LoVo (cell line): ENCODE data around the gene PEA15.

ENCODE experiments used
- DNase-seq: peaks from one replicate; pipeline ENCODE4 v3.0.0-alpha.2; 2016; ENCODE audit warnings: low spot score

The PEA15 gene

DNA sequence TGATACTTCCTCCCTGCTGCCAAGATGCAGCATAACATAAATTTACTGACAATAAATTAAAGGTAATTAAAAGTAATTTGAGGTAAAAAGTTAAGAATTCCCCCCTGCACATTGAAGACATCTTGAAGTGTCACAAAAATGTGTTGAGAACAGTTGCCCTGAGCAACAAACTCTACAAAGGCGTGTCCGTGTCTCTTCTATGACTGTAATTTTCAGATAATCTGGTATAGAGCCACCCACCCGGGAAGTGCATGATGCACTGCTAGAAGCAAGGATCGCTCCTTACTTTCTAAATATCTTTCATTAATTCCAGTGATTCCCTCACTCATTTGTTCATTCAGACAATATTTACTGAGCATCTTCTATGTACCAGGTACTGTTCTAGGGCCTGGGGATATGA, 25.8 kb upstream of the PEA15 start:
- DNase-seq, result no peak

DNA sequence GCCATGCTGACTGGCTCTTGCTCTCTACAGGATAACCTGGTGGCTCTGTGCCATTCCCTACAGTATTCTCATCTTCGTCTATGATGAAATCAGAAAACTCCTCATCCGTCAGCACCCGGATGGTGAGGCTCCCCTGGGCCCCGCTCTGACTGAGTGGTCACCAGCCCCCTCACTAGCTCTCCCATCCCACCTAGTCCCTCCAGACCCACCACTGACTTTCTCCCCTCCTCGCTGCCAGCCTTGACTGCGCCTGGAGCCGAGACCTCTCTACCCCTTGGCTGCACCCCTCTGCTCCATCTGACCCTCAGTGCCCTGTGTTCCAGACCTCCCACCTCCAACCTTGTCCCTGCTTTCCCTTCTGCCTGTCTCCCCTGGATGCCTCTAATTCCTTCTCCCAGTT, 18.9 kb upstream of the PEA15 start:
- no peak for DNase-seq

DNA sequence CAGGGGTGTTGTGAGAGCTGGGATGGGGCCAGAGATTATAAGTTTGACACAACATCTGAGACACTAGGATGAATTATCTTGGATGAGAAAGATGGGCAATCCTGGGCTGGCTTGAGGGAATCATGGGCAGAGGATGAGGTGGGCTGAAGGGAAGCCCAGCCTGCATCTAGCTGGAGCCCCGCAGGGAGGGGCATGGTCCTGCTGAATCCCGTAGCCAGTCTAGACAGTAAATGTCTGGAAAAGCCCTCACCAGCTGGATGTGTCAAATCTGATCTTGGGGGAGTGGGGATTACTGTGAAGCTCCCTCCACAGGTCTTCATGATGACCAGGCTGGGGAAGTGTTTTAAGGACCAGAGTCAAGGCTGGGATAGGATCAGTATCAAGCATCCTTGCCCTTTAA, 18.5 kb upstream of the PEA15 start:
- DNase-seq, result no peak

DNA sequence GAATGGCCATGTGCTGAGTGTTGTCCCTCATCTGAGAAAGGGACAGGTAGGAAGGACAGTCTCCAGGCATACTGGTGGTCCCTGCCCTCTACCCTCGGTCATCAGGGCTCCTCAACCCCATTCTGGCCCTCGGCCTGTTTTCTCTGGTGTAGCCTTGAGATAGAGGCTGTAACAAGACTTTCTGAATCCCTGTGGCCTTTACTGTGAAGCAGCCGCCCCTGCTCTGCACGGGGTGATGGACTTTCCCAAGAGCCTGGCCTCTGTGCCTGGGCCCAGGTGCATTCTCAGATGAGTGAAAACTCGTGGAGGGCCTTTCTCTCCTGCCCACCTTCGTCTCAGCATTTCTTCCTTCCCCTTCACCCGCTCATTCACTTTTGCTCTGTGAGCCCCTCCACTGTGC, 17.8 kb upstream of the PEA15 start:
- DNase-seq, result no peak

DNA sequence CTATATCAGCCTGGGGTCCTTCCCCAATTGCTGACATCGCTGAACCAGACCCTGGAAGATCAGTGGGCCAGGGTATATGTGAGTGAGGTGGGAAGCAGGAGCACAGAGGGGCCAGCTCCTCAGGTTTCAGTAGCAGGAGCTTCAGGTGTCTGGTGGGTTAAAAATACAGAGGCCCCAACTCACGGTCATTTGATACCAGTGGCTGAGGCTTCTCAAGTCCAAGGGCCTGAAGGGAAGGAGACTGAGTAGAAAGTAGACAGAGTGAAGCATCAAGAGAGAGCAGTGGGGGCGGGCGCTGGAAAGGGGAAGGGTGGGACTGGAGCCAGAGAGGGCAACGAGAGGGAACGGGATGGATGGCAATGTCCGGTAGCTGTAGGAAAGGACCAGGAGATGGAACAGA, 16.8 kb upstream of the PEA15 start:
- no peak for DNase-seq

GRCh38 chr1:160189649-160190625, 15.2 kb upstream of the PEA15 start, which contains the start of gene CASQ1:
CASQ1 (plus strand) TSS chr1:160190575; CDS start chr1:160190752, 177 bp downstream.
- no peak for DNase-seq

DNA sequence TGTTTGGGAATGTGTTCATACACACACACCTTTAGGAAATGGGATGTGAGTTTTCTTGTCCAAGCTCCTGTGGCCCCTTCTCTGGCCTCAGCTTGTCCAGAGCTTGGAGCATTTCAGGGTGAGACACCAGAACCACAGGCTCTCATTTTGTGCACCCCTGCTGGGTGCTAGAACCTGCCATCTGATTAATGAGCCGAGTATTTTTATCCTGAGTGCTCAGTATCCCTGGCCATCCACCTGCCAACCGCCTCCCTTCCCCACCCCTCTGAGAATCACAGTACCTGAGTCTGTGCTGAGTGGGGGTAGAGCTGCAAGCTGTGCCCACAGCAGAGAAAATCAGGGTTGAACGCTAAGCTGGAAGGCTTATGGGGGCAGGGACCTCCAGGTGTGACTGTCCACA, 13.4 kb upstream of the PEA15 start:
- no peak for DNase-seq

GRCh38 chr1:160192234-160192633, 12.9 kb upstream of the PEA15 start:
- peak; percentile 5 for DNase-seq

DNA sequence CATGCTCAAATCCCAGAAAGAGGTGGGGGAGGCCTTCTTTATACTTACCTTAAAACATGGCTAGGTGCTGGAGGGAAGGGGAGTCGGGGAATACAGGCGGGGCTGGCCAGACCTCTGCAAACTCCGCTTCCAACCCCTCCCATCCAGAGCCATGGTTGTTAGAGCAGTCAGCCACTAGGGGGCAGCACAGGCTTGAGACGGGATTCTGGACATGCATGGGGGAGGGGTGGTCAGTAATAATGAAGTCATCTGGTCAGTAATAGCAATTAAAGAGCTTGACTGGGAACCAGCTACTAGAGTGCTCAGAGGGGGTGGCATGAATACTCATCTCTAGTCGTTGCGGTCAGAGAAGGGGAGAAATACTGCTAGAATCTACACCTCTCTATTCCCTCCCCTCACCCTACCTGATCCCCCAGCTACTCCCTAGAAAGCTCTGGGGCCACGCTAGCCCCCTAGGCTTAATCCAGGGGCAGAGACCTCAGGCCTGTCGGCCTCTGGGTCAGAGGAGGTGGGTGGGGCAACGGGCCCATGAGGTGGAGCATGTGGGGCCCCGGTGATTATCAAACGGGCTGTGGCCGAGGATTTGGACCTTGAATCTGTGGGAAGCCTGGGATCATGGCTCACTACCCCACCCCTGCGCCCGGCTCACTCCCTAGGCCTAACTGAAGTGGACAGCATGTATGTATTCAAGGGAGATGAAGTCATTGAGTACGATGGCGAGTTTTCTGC, 11.9 kb upstream of the PEA15 start:
- peak; percentile 80 for DNase-seq

DNA sequence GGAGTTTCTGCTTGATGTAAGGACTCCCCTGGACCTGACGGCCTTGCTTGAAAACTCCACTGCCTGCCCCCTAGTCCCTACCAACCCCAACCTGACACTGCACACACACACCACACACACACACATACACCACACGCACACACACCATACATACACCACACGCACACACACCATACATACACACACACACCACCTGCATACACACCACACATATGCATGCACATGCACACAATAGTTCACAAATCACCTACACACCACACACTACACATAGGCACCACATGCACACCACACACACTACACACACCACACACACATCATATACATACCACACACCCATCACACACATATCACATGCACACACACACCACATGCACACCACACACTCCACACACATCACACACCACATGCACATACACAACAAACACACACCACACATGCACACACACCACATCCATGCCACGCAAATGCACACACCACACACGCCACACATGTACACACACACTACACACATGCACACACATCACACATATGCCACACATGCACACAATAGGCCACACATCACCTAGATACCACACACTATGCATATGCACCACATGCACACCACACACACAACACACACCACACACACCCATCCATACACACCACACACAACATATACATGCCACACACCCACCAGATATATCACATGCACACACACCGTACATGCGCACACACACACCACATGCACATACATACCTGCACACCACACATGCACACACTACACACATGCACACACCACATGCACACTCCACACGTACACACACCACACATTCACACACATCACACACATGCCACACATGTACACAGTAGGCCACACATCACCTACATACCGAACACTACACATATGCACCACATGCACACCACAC, 11.1 kb upstream of the PEA15 start:
- DNase-seq, result no peak

GRCh38 chr1:160194737-160195059, 10.5 kb upstream of the PEA15 start:
- DNase-seq, result no peak

- DNase-seq, result no peak
Measured at GRCh38 chr1:160196143-160196542, 9.0 kb upstream of the PEA15 start.

- DNase-seq, result no peak
Measured at GRCh38 chr1:160197231-160197630, 8.0 kb upstream of the PEA15 start.

GRCh38 chr1:160200786-160201185, 4.4 kb upstream of the PEA15 start:
- DNase-seq, result no peak

- no peak for DNase-seq
Measured at GRCh38 chr1:160204526-160205241, 500 bp upstream of the PEA15 start.

DNA sequence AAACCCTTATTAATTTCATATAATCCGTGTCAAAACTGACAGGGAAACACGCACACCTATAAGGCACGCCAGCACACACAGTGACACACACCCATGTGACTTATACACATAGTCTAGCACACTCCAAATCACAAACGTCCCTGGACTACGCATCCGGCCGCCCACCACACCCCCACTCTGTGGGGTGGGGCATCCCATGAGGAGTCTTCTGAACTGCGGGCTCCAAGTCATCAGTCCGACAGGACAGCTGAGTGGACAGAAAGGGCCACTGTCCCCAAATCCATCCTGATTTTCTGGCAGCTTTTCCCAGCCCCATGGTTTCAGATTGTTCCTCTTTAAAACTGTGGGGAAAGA, 829 bp downstream of the PEA15 start:
- DNase-seq, result no peak

DNA sequence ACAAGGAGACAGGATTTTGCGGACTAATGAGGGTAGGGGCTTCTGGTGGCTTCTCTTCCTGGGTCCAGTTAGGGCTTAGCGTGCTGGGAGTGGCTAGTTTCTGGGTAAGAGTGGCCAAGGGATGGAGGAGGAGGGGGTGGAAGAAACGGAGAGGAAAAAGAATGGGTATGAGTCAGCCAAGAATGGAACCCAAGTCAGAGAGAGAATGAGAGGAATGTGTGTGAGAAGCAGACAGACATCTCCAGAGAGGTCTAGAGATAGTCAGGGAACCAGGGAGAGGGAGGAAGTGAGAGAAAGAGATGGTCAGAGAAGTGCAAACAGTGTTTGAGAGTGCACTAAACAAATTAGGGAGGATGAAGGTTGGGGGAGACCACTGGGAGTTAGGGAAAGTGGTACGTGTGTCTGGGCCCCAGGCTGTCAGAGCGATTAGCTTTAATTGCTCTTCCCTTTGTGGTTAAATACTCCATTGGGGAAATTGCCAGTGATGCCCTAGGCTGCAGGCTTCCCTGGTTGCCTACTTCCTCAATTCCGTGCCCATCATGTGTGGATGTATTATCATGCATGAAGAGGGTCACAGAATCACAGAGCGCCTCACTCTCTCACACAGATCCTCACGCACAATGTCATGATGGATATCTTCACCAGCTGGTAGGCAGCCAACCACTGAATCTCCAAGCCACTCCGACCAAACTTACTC, 1.4 kb downstream of the PEA15 start:
- DNase-seq, result no peak

DNA sequence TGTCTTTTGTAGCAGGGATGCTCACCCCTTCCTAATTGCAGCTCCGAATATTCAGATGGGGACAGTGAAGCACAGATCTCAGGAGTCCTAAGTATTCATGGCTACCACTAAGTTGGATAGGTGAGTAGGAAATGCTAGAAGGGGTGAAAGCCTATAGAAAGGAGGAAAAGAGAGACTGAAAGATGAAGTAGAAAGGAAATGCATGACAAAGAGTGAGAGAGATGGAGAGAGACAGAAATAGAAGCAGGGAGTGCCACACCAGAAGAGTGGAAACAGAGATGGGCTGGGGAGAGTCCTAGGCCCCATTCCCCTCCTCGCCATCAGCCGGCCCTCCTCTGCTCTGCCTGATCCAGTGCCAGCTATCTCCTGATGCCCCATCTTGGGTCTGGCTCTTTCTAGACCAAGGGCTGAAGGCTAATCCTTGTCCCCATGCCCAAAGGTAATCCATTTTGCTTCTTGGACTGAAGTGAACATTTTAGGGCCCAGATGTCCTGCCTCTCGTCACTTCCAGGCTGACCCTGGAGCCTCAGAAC, 2.0 kb downstream of the PEA15 start:
- DNase-seq, result no peak

GRCh38 chr1:160207771-160208556, 2.8 kb downstream of the PEA15 start:
- DNase-seq, result no peak
